Mesendoderm (in vitro differentiated cells): ENCODE results near the gene DNMT3A.

Experiments
- DNase-seq: peaks from one replicate; pipeline ENCODE4 v3.0.0; 2013
- H2AK5ac ChIP-seq: 2 replicates; pipeline ENCODE4 v1.6.1; 2013; ENCODE audit warnings: low read length, inconsistent platforms
- H2BK120ac ChIP-seq: 2 replicates; pipeline ENCODE4 v1.6.1; 2013; ENCODE audit warnings: low read depth, mild to moderate bottlenecking, low read length, moderate library complexity, mixed read lengths
- H2BK15ac ChIP-seq: replicated peaks from 2 replicates; pipeline ENCODE4 v1.6.1; 2013; ENCODE audit warnings: low read depth, mild to moderate bottlenecking, moderate library complexity
- H2BK5ac ChIP-seq: 2 replicates; pipeline ENCODE4 v1.6.1; 2013; ENCODE audit warnings: low read length, inconsistent platforms
- H3K18ac ChIP-seq: 2 replicates; pipeline ENCODE4 v1.6.1; 2013; ENCODE audit warnings: mild to moderate bottlenecking, low read length, mixed read lengths
- H3K23ac ChIP-seq: one replicate; pipeline ENCODE4 v1.6.1; 2013; ENCODE audit warnings: low read length
- H3K27ac ChIP-seq: 2 replicates; pipeline ENCODE4 v1.5.1; 2013; ENCODE audit warnings: low read depth, mild to moderate bottlenecking, inconsistent platforms, low read length, moderate library complexity
- H3K27me3 ChIP-seq: 2 replicates; pipeline ENCODE4 v1.6.1; 2013; ENCODE audit warnings: low read length, control low read depth, mild to moderate bottlenecking, inconsistent platforms; ENCODE audit not compliant: insufficient read depth, poor library complexity
- H3K36me3 ChIP-seq: 2 replicates; pipeline ENCODE4 v1.6.1; 2013; ENCODE audit warnings: low read length, inconsistent platforms; ENCODE audit not compliant: control insufficient read depth, insufficient read depth
- H3K4ac ChIP-seq: one replicate; pipeline ENCODE4 v1.6.1; 2013; ENCODE audit warnings: low read depth, mild to moderate bottlenecking, low read length, moderate library complexity
- H3K4me1 ChIP-seq: 2 replicates; pipeline ENCODE4 v1.6.1; 2013; ENCODE audit warnings: low read depth, low read length, inconsistent platforms; ENCODE audit not compliant: control insufficient read depth
- H3K4me2 ChIP-seq: 2 replicates; pipeline ENCODE4 v1.6.1; 2013; ENCODE audit warnings: low read length
- H3K4me3 ChIP-seq: 2 replicates; pipeline ENCODE4 v1.5.1; 2013; ENCODE audit warnings: mild to moderate bottlenecking, low read length
- H3K56ac ChIP-seq: one replicate; pipeline ENCODE4 v1.6.1; 2013; ENCODE audit warnings: low read length
- H3K79me1 ChIP-seq: 2 replicates; pipeline ENCODE4 v1.6.1; 2013; ENCODE audit warnings: low read length, inconsistent platforms
- H3K79me2 ChIP-seq: 2 replicates; pipeline ENCODE4 v1.6.1; 2013; ENCODE audit warnings: mild to moderate bottlenecking, low read length; ENCODE audit not compliant: control insufficient read depth, insufficient read depth
- H3K9ac ChIP-seq: 2 replicates; pipeline ENCODE4 v1.6.1; 2013; ENCODE audit warnings: low read length, inconsistent platforms
- H4K5ac ChIP-seq: one replicate; pipeline ENCODE4 v1.6.1; 2013; ENCODE audit warnings: low read length
- H4K8ac ChIP-seq: one replicate; pipeline ENCODE4 v1.6.1; 2013; ENCODE audit warnings: low read depth, mild to moderate bottlenecking, control low read depth, low read length, moderate library complexity
- WGBS: extraction: QIAGEN DNeasy Blood & Tissue Kit; methylation state at CpG from one replicate; pipeline ENCODE4 v1.1.7; 2013; ENCODE audit warnings: low lambda C conversion rate, missing lambda C conversion rate; ENCODE audit not compliant: insufficient coverage; ENCODE audit errors: extremely low coverage; 5-methylcytosine and 5-hydroxymethylcytosine counted together

The DNMT3A gene

GRCh38 chr2:25246558-25247290, 95.0 kb downstream of the DNMT3A start:
- Histone ChIP-seq H2BK5ac (no peak overlapping the region), H3K4me1 (peaks cover 6% of the 10 kb centered on the region)

GRCh38 chr2:25246001-25246400, 95.7 kb downstream of the DNMT3A start:
- Histone ChIP-seq H3K27me3 (no peaks in the 10 kb centered on the region), H3K4me2 (no peak overlapping the region), H3K18ac (no peak overlapping the region), H2BK15ac (no peak overlapping the region), H4K5ac (no peak overlapping the region), H3K27ac (no peak overlapping the region), H3K4me3 (no peak overlapping the region), H3K79me1 (peaks cover 17% of the 10 kb centered on the region), H3K4me1 (peaks cover 6% of the 10 kb centered on the region), H3K4ac (no peak overlapping the region), H2BK120ac (no peak overlapping the region), H3K9ac (no peak overlapping the region), H2AK5ac (no peak overlapping the region), H3K56ac (no peak overlapping the region), H2BK5ac (no peak overlapping the region), H3K36me3 (peaks cover 35% of the 10 kb centered on the region), H4K8ac (no peak overlapping the region), H3K23ac (no peak overlapping the region), H3K79me2 (peaks cover 26% of the 10 kb centered on the region)
- WGBS, result no CpG with 5 or more reads among the region's 14 CpGs
- DNase-seq, result no peak

More at GRCh38 chr2:25246558-25247290, 95.0 kb downstream of the DNMT3A start:
- Histone ChIP-seq H3K36me3 (peaks cover 31% of the 10 kb centered on the region), H3K27ac (no peak overlapping the region), H3K56ac (no peak overlapping the region), H3K23ac (no peak overlapping the region), H3K79me1 (peaks cover 17% of the 10 kb centered on the region), H2BK15ac (no peak overlapping the region), H3K4ac (no peak overlapping the region), H3K4me3 (no peak overlapping the region), H3K79me2 (peaks cover 32% of the 10 kb centered on the region), H2AK5ac (no peak overlapping the region), H3K4me2 (no peak overlapping the region), H2BK120ac (no peak overlapping the region), H4K8ac (no peak overlapping the region), H3K27me3 (no peaks in the 10 kb centered on the region), H4K5ac (no peak overlapping the region), H3K18ac (no peak overlapping the region), H3K9ac (no peak overlapping the region)
- DNase-seq, result no peak
- WGBS, result no CpG with 5 or more reads among the region's 26 CpGs

GRCh38 chr2:25245141-25245540, 96.6 kb downstream of the DNMT3A start:
- no peak overlapping the region for H2BK5ac ChIP-seq
- H2BK120ac ChIP-seq, result no peak overlapping the region
- H3K36me3 ChIP-seq, result peaks cover 40% of the 10 kb centered on the region
- no peaks in the 10 kb centered on the region for H3K27me3 ChIP-seq
- H3K27ac ChIP-seq, result no peak overlapping the region
- no peak overlapping the region for H4K5ac ChIP-seq
- peaks cover 5% of the 10 kb centered on the region for H3K4me1 ChIP-seq
- no peak for DNase-seq
- peaks cover 13% of the 10 kb centered on the region for H3K79me1 ChIP-seq
- H3K9ac ChIP-seq, result no peak overlapping the region
- no peak overlapping the region for H3K4me3 ChIP-seq
- no CpG with 5 or more reads among the region's 14 CpGs for WGBS
- H3K4me2 ChIP-seq, result no peak overlapping the region
- H3K79me2 ChIP-seq, result peaks cover 18% of the 10 kb centered on the region
- no peak overlapping the region for H3K4ac ChIP-seq
- no peak overlapping the region for H3K23ac ChIP-seq
- H3K56ac ChIP-seq, result no peak overlapping the region
- no peak overlapping the region for H3K18ac ChIP-seq
- H2AK5ac ChIP-seq, result no peak overlapping the region
- H4K8ac ChIP-seq, result no peak overlapping the region
- no peak overlapping the region for H2BK15ac ChIP-seq

GRCh38 chr2:25243995-25244394, 97.7 kb downstream of the DNMT3A start:
- no peaks in the 10 kb centered on the region for H3K4me1 ChIP-seq
- DNase-seq, result no peak
- no peak overlapping the region for H2AK5ac ChIP-seq
- H3K79me1 ChIP-seq, result peaks cover 5% of the 10 kb centered on the region
- H3K4me3 ChIP-seq, result no peak overlapping the region
- H4K5ac ChIP-seq, result no peak overlapping the region
- H3K4me2 ChIP-seq, result no peak overlapping the region
- H3K9ac ChIP-seq, result no peak overlapping the region
- no peak overlapping the region for H2BK5ac ChIP-seq
- H3K36me3 ChIP-seq, result peaks cover 46% of the 10 kb centered on the region
- H3K4ac ChIP-seq, result no peak overlapping the region
- no peak overlapping the region for H3K56ac ChIP-seq
- H3K27ac ChIP-seq, result no peak overlapping the region
- H2BK120ac ChIP-seq, result no peak overlapping the region
- no peaks in the 10 kb centered on the region for H3K27me3 ChIP-seq
- H3K23ac ChIP-seq, result no peak overlapping the region
- no peak overlapping the region for H4K8ac ChIP-seq
- no peak overlapping the region for H3K18ac ChIP-seq
- no CpG with 5 or more reads among the region's 17 CpGs for WGBS
- peaks cover 7% of the 10 kb centered on the region for H3K79me2 ChIP-seq
- H2BK15ac ChIP-seq, result no peak overlapping the region

DNA sequence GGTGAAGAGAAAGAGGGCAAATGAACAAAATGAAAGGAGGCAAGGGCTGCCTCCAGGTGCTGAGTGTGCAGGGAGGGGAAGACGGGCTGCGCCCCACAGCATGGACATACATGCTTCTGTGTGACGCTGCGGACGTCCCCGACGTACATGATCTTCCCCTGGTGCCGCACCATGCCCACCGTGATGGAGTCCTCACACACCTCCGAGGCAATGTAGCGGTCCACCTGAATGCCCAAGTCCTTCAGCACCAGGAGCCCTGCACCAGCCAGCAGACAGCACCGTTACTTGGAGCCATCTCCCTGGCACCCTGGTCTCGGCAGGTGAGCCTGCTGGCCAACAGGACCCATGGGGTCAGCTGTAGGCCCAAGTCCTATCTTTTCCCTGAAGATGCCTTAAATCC, 100.3 kb downstream of the DNMT3A start:
- Histone ChIP-seq H4K8ac (no peak overlapping the region), H3K79me2 (no peaks in the 10 kb centered on the region), H3K4me3 (no peak overlapping the region), H2BK15ac (no peak overlapping the region), H3K9ac (no peak overlapping the region), H2BK120ac (no peak overlapping the region), H3K18ac (no peak overlapping the region), H3K4me2 (no peak overlapping the region), H3K36me3 (peaks cover 45% of the 10 kb centered on the region), H3K27me3 (no peaks in the 10 kb centered on the region), H2AK5ac (no peak overlapping the region), H3K23ac (no peak overlapping the region), H3K4ac (no peak overlapping the region), H4K5ac (no peak overlapping the region), H3K79me1 (no peaks in the 10 kb centered on the region), H3K4me1 (no peaks in the 10 kb centered on the region), H3K56ac (no peak overlapping the region), H3K27ac (no peak overlapping the region), H2BK5ac (no peak overlapping the region)
- no peak for DNase-seq
- no CpG with 5 or more reads among the region's 13 CpGs for WGBS

GRCh38 chr2:25240636-25241035, 101.1 kb downstream of the DNMT3A start:
- Histone ChIP-seq H3K79me1 (no peaks in the 10 kb centered on the region), H2BK120ac (no peak overlapping the region), H3K18ac (no peak overlapping the region), H4K8ac (no peak overlapping the region), H3K4ac (no peak overlapping the region), H3K4me1 (no peaks in the 10 kb centered on the region), H3K27ac (no peak overlapping the region), H2AK5ac (no peak overlapping the region), H3K36me3 (peaks cover 46% of the 10 kb centered on the region), H3K4me2 (no peak overlapping the region), H3K56ac (no peak overlapping the region), H3K23ac (no peak overlapping the region), H2BK5ac (no peak overlapping the region), H2BK15ac (no peak overlapping the region), H3K79me2 (no peaks in the 10 kb centered on the region), H4K5ac (no peak overlapping the region), H3K9ac (no peak overlapping the region), H3K4me3 (no peak overlapping the region), H3K27me3 (no peaks in the 10 kb centered on the region)
- no peak for DNase-seq
- no CpG with 5 or more reads among the region's 9 CpGs for WGBS
